Panc1 (cell line): ENCODE measurements around the gene ENTREP3.

Experiments
- POLR2AphosphoS5 ChIP-seq: IDR thresholded peaks from 2 replicates; pipeline ENCODE4 v1.6.1; 2012; ENCODE audit warnings: mild to moderate bottlenecking, low read depth, low read length, moderate library complexity
- TF ChIP-seq, protein P1 (sequence below): fragments of 450-650 bp; IDR thresholded peaks from 2 replicates; pipeline ENCODE4 v1.5.1; 2017; ENCODE audit warnings: mild to moderate bottlenecking

DNA sequence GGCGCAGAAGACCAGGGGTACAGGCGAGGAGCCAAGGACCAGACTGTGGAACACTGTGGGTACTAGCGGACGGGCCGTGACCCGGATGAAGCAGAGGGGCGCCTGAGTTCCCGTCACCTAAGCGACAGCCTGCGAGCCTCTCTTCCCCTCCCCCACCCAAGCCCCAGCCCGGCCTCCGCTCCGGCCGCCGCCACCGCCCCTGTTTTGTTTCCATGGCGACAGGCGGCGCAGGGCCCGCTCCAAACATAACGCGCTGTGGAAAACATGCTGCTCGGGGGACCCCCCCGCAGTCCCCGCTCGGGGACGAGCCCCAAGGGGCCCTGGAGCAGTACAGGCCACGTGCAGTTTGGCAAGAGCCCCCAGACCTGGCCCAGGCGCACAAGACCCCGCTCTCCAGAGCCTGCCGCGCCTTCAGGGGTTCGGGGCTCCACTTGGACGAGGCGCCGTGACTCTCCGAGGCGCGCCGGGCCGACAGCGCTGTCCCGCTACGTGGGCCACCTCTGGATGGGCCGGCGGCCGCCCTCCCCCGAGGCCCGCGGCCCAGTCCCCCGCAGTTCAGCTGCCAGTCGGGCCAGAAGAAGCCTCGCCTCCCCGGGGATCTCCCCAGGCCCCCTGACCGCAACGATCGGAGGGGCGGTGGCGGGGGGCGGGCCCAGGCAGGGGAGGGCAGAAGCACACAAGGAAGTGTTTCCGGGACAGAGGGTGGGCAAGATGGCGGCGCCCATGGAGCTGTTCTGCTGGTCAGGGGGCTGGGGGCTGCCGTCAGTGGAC lies 46.6 kb downstream of the ENTREP3 start, which contains the start of gene MTX1:
- TF ChIP-seq, protein P1, sequence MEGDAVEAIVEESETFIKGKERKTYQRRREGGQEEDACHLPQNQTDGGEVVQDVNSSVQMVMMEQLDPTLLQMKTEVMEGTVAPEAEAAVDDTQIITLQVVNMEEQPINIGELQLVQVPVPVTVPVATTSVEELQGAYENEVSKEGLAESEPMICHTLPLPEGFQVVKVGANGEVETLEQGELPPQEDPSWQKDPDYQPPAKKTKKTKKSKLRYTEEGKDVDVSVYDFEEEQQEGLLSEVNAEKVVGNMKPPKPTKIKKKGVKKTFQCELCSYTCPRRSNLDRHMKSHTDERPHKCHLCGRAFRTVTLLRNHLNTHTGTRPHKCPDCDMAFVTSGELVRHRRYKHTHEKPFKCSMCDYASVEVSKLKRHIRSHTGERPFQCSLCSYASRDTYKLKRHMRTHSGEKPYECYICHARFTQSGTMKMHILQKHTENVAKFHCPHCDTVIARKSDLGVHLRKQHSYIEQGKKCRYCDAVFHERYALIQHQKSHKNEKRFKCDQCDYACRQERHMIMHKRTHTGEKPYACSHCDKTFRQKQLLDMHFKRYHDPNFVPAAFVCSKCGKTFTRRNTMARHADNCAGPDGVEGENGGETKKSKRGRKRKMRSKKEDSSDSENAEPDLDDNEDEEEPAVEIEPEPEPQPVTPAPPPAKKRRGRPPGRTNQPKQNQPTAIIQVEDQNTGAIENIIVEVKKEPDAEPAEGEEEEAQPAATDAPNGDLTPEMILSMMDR = no peak
- peak; percentile 48; the same call in 1 of the 2 replicates for TF ChIP-seq POLR2AphosphoS5
